HepG2 (cell line): Measurements from ENCODE around the gene AFF4. TPM values are rescaled to one million over a fixed set of nuclear protein-coding genes. Genes with fewer than 3 reads are reported as not detected.

Experiments used
- EP300 ChIP-seq, 3 experiments: sonication (generic) in 1 of 3; formaldehyde crosslinking in 1 of 3; IDR thresholded peaks; 2 replicates each; pipeline versions ENCODE4 v1.5.1 to v1.6.1; 2011 to 2020; ENCODE audit warnings: low read depth in 2 of 3, low read length in 2 of 3, borderline replicate concordance in 1 of 3, improper control_type of control experiment in 1 of 3, mild to moderate bottlenecking in 1 of 3, missing genetic modification reagents in 1 of 3, moderate library complexity in 1 of 3
- MXD4 ChIP-seq: IDR thresholded peaks from 2 replicates; pipeline ENCODE4 v1.6.1; 2016; ENCODE audit warnings: mild to moderate bottlenecking, missing biosample characterization, missing genetic modification reagents
- NBN ChIP-seq: fragments of 450-650 bp; conservative IDR thresholded peaks from 2 replicates; pipeline ENCODE4 v1.6.1; 2017
- NFE2L1 ChIP-seq: sonication (generic); formaldehyde crosslinking; IDR thresholded peaks from 2 replicates; pipeline ENCODE4 v1.4.0; 2020; ENCODE audit warnings: missing genetic modification reagents, mild to moderate bottlenecking, borderline replicate concordance
- NFYB ChIP-seq: sonication (generic); formaldehyde crosslinking; IDR thresholded peaks from 2 replicates; pipeline ENCODE4 v1.4.0; 2020; ENCODE audit warnings: missing genetic modification reagents
- PCBP2 ChIP-seq: fragments of 200-400 bp; formaldehyde crosslinking; optimal IDR thresholded peaks from 2 replicates; pipeline ENCODE3; 2018; ENCODE audit warnings: low read length, low read depth; ENCODE audit not compliant: poor library complexity, severe bottlenecking
- RAD21 ChIP-seq: fragments of 450-650 bp; formaldehyde crosslinking; IDR thresholded peaks from 2 replicates; pipeline ENCODE4 v1.5.0; 2020; ENCODE audit warnings: mild to moderate bottlenecking
- SAP130 ChIP-seq: IDR thresholded peaks from 2 replicates; pipeline ENCODE4 v1.6.1; 2016; ENCODE audit warnings: low read depth
- TEAD3 ChIP-seq: optimal IDR thresholded peaks from 2 replicates; pipeline ENCODE3; 2016; ENCODE audit warnings: borderline replicate concordance
- ZNF296 ChIP-seq: sonication (generic); formaldehyde crosslinking; conservative IDR thresholded peaks from 2 replicates; pipeline ENCODE4 v1.5.0; 2020; ENCODE audit warnings: mild to moderate bottlenecking, missing genetic modification reagents
- ZNF761 ChIP-seq: sonication (generic); formaldehyde crosslinking; conservative IDR thresholded peaks from 2 replicates; pipeline ENCODE4 v1.4.0; 2020; ENCODE audit warnings: mild to moderate bottlenecking, missing genetic modification reagents
- ZSCAN22 ChIP-seq: sonication (generic); formaldehyde crosslinking; IDR thresholded peaks from 2 replicates; pipeline ENCODE4 v1.4.0; 2020; ENCODE audit warnings: mild to moderate bottlenecking, missing genetic modification reagents
- polyA plus RNA-seq, 8 experiments: library from polyadenylated mRNA; depleted of rRNA in 3 of 8; stranded (reverse) in 7 of 8; unstranded in 1 of 8; fragments of >200 nt; fragmentation: Illumina TruSeq in 4 of 8; extraction: Trizol in 4 of 8; gene quantifications; 2 replicates each; pipeline versions ENCODE4 v1.2.1 to v1.2.3, GENCODE V29; 2011 to 2016; ENCODE audit warnings: low read depth in 4 of 8, missing spikeins in 1 of 8, mixed read lengths in 1 of 8; ENCODE audit not compliant: insufficient read depth in 1 of 8
- total RNA-seq, 5 experiments: library from RNA; depleted of rRNA; stranded (reverse); fragments of >200 nt; fragmentation: Illumina TruSeq; extraction: Trizol; gene quantifications; 2 replicates each; pipeline ENCODE4 v1.2.3, GENCODE V29; 2016; ENCODE audit warnings: low read depth in 1 of 5
- TF ChIP-seq, protein P1 (sequence below): IDR thresholded peaks from 2 replicates; pipeline ENCODE4 v1.6.1; 2012; ENCODE audit warnings: low read length, improper control_type of control experiment
- TF ChIP-seq, protein P2 (sequence below): sonication (generic); formaldehyde crosslinking; IDR thresholded peaks from 2 replicates; pipeline ENCODE4 v1.4.0; 2020; ENCODE audit warnings: missing genetic modification reagents
- TF ChIP-seq, protein P3 (sequence below): sonication (generic); formaldehyde crosslinking; IDR thresholded peaks from 2 replicates; pipeline ENCODE4 v1.8.1; 2023; ENCODE audit warnings: mild to moderate bottlenecking, missing genetic modification reagents, borderline replicate concordance
- TF ChIP-seq, protein P4 (sequence below): sonication (generic); formaldehyde crosslinking; IDR thresholded peaks from 2 replicates; pipeline ENCODE4 v1.4.0; 2020; ENCODE audit warnings: missing genetic modification reagents, borderline replicate concordance
- TF ChIP-seq, protein P5 (sequence below): sonication (generic); formaldehyde crosslinking; IDR thresholded peaks from 2 replicates; pipeline ENCODE4 v1.4.0; 2020; ENCODE audit warnings: mild to moderate bottlenecking, missing genetic modification reagents
- TF ChIP-seq, protein P6 (sequence below): sonication (generic); formaldehyde crosslinking; conservative IDR thresholded peaks from 2 replicates; pipeline ENCODE4 v1.8.0; 2022; ENCODE audit warnings: low read depth, missing genetic modification reagents

Gene AFF4
- total and polyA plus RNA-seq, 2 of the 13 experiments (the other 11 are each of a cell fraction or from before 2014, with no cell fraction given), result 22.1 to 25.5 TPM

DNA sequence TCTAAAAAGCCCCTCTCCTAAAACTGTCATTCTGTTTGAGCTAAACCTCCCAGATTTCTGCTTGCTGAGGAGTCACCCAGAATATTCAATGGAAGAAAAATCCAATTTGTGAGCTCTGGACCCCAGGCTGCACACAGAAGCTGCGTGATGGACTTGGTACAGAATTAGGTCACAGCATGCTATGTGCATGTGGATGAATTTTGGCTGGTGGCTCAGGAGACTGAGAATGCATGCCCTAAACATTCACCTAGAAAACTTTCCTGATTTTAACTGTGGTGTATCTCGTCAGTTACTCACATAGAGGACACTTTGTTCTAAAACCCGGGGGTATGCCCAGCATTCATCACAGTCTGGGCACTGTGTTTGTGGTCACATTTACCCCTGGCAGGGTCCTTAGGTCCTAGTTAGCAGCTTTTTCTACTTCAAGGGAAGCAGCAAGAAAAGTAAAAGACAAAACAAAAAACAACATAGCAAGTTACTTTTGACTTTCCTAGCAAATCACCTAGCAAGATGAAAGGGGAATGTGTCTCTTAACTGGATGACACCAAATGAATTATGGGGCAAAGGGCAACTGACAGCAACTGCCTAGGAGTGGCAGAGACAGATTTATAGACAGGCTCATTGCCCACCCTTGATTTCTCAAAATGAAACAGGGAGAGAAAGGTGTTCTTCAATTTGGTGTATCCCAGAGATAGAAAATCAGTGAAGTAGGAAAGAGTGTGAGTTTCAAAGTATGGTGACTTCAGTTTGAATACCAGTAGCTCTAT lies 124.7 kb downstream of the AFF4 start (continued):
- TF ChIP-seq, protein P1, sequence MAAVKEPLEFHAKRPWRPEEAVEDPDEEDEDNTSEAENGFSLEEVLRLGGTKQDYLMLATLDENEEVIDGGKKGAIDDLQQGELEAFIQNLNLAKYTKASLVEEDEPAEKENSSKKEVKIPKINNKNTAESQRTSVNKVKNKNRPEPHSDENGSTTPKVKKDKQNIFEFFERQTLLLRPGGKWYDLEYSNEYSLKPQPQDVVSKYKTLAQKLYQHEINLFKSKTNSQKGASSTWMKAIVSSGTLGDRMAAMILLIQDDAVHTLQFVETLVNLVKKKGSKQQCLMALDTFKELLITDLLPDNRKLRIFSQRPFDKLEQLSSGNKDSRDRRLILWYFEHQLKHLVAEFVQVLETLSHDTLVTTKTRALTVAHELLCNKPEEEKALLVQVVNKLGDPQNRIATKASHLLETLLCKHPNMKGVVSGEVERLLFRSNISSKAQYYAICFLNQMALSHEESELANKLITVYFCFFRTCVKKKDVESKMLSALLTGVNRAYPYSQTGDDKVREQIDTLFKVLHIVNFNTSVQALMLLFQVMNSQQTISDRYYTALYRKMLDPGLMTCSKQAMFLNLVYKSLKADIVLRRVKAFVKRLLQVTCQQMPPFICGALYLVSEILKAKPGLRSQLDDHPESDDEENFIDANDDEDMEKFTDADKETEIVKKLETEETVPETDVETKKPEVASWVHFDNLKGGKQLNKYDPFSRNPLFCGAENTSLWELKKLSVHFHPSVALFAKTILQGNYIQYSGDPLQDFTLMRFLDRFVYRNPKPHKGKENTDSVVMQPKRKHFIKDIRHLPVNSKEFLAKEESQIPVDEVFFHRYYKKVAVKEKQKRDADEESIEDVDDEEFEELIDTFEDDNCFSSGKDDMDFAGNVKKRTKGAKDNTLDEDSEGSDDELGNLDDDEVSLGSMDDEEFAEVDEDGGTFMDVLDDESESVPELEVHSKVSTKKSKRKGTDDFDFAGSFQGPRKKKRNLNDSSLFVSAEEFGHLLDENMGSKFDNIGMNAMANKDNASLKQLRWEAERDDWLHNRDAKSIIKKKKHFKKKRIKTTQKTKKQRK, result no peak
- TF ChIP-seq, protein P2, sequence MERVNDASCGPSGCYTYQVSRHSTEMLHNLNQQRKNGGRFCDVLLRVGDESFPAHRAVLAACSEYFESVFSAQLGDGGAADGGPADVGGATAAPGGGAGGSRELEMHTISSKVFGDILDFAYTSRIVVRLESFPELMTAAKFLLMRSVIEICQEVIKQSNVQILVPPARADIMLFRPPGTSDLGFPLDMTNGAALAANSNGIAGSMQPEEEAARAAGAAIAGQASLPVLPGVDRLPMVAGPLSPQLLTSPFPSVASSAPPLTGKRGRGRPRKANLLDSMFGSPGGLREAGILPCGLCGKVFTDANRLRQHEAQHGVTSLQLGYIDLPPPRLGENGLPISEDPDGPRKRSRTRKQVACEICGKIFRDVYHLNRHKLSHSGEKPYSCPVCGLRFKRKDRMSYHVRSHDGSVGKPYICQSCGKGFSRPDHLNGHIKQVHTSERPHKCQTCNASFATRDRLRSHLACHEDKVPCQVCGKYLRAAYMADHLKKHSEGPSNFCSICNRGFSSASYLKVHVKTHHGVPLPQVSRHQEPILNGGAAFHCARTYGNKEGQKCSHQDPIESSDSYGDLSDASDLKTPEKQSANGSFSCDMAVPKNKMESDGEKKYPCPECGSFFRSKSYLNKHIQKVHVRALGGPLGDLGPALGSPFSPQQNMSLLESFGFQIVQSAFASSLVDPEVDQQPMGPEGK (CRISPR knock-in tag), result no peak
- no peak for TF ChIP-seq ZNF761 (CRISPR knock-in tag)
- TF ChIP-seq MXD4 (CRISPR knock-in tag), result no peak
- TF ChIP-seq EP300 (IDR thresholded peaks at IDR 0.05; ENCODE audit: low read depth in 2 of 2, low read length in 2 of 2), result peak in 1 of 2 experiments; percentile 75; a peak in 2 of 4 replicates
- peak; percentile 60; the same call in 1 of the 2 replicates for TF ChIP-seq EP300 (CRISPR knock-in tag; IDR thresholded peaks at IDR 0.05; ENCODE audit: borderline replicate concordance)
- TF ChIP-seq NBN, result no peak
- peak; percentile 70 for TF ChIP-seq TEAD3 (CRISPR knock-in tag)
- no peak for TF ChIP-seq ZSCAN22 (CRISPR knock-in tag)
- TF ChIP-seq NFYB, result no peak
- TF ChIP-seq RAD21 (CRISPR knock-in tag), result no peak
- TF ChIP-seq, protein P3, sequence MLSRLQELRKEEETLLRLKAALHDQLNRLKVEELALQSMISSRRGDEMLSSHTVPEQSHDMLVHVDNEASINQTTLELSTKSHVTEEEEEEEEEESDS (CRISPR knock-in tag), result no peak
- TF ChIP-seq NFE2L1 (CRISPR knock-in tag), result no peak
- no peak for TF ChIP-seq SAP130 (CRISPR knock-in tag)
- TF ChIP-seq, protein P4, sequence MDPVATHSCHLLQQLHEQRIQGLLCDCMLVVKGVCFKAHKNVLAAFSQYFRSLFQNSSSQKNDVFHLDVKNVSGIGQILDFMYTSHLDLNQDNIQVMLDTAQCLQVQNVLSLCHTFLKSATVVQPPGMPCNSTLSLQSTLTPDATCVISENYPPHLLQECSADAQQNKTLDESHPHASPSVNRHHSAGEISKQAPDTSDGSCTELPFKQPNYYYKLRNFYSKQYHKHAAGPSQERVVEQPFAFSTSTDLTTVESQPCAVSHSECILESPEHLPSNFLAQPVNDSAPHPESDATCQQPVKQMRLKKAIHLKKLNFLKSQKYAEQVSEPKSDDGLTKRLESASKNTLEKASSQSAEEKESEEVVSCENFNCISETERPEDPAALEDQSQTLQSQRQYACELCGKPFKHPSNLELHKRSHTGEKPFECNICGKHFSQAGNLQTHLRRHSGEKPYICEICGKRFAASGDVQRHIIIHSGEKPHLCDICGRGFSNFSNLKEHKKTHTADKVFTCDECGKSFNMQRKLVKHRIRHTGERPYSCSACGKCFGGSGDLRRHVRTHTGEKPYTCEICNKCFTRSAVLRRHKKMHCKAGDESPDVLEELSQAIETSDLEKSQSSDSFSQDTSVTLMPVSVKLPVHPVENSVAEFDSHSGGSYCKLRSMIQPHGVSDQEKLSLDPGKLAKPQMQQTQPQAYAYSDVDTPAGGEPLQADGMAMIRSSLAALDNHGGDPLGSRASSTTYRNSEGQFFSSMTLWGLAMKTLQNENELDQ (CRISPR knock-in tag), result no peak
- TF ChIP-seq PCBP2, result no peak
- TF ChIP-seq ZNF296, result no peak
- TF ChIP-seq, protein P5, sequence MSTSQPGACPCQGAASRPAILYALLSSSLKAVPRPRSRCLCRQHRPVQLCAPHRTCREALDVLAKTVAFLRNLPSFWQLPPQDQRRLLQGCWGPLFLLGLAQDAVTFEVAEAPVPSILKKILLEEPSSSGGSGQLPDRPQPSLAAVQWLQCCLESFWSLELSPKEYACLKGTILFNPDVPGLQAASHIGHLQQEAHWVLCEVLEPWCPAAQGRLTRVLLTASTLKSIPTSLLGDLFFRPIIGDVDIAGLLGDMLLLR, result no peak
- TF ChIP-seq, protein P6, sequence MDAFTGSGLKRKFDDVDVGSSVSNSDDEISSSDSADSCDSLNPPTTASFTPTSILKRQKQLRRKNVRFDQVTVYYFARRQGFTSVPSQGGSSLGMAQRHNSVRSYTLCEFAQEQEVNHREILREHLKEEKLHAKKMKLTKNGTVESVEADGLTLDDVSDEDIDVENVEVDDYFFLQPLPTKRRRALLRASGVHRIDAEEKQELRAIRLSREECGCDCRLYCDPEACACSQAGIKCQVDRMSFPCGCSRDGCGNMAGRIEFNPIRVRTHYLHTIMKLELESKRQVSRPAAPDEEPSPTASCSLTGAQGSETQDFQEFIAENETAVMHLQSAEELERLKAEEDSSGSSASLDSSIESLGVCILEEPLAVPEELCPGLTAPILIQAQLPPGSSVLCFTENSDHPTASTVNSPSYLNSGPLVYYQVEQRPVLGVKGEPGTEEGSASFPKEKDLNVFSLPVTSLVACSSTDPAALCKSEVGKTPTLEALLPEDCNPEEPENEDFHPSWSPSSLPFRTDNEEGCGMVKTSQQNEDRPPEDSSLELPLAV (CRISPR knock-in tag), result no peak
